ENCODE results near the gene CELF1.
"Not testable (repeated sequence)": the region's sequence is repeated elsewhere in the genome, so short reads cannot be mapped to it uniquely, and the experiment has no call there.

The CELF1 gene

GRCh38 chr11:47466201-47466600, 86.7 kb downstream of the CELF1 start:
- in situ Hi-C loops (cut with HindIII; ENCODE audit: low sequenced_read_pairs) = no loop called here
- no peak for TF ChIP-seq CTCF (IDR thresholded peaks at IDR 0.05; ENCODE audit: low read depth, low read length, missing control alignments)
- no peak for DNase-seq (ENCODE audit: low read depth)
- no peak overlapping the region for H3K4me3 ChIP-seq (ENCODE audit: low read depth, low read length)

GRCh38 chr11:47464483-47464882, 88.4 kb downstream of the CELF1 start:
- H3K4me3 ChIP-seq (ENCODE audit: low read depth, low read length) = no peak overlapping the region
- in situ Hi-C loops (cut with HindIII; ENCODE audit: low sequenced_read_pairs) = no loop called here
- no peak for DNase-seq (ENCODE audit: low read depth)
- no peak for TF ChIP-seq CTCF (IDR thresholded peaks at IDR 0.05; ENCODE audit: low read depth, low read length, missing control alignments)

GRCh38 chr11:47461876-47462275, 91.1 kb downstream of the CELF1 start:
- no peak for DNase-seq (ENCODE audit: low read depth)
- H3K4me3 ChIP-seq (ENCODE audit: low read depth, low read length) = no peak overlapping the region
- no peak for TF ChIP-seq CTCF (IDR thresholded peaks at IDR 0.05; ENCODE audit: low read depth, low read length, missing control alignments)
- in situ Hi-C loops (cut with HindIII; ENCODE audit: low sequenced_read_pairs) = no loop called here

- H3K4me3 ChIP-seq (ENCODE audit: low read depth, low read length) = no peak overlapping the region
- in situ Hi-C loops (cut with HindIII; ENCODE audit: low sequenced_read_pairs) = no loop called here
- no peak for TF ChIP-seq CTCF (IDR thresholded peaks at IDR 0.05; ENCODE audit: low read depth, low read length, missing control alignments)
- no peak for DNase-seq (ENCODE audit: low read depth)
Observed at GRCh38 chr11:47460571-47461235, 92.2 kb downstream of the CELF1 start.

- TF ChIP-seq CTCF (IDR thresholded peaks at IDR 0.05; ENCODE audit: low read depth, low read length, missing control alignments) = peak; percentile 93
- in situ Hi-C loops (cut with HindIII; ENCODE audit: low sequenced_read_pairs); H3K4me3 ChIP-seq (ENCODE audit: low read depth, low read length): not testable (repeated sequence)
- DNase-seq (ENCODE audit: low read depth) = peak; percentile 78
Observed at GRCh38 chr11:47454258-47454671, 98.7 kb downstream of the CELF1 start.

- no peak for DNase-seq (ENCODE audit: low read depth)
- no peak for TF ChIP-seq CTCF (IDR thresholded peaks at IDR 0.05; ENCODE audit: low read depth, low read length, missing control alignments)
- no peak overlapping the region for H3K4me3 ChIP-seq (ENCODE audit: low read depth, low read length)
- in situ Hi-C loops (cut with HindIII; ENCODE audit: low sequenced_read_pairs) = no loop called here
Observed at GRCh38 chr11:47453365-47453764, 99.6 kb downstream of the CELF1 start.

All from astrocyte of the cerebellum (primary cell).